ENCODE measurements around the gene GRM4.

DNA sequence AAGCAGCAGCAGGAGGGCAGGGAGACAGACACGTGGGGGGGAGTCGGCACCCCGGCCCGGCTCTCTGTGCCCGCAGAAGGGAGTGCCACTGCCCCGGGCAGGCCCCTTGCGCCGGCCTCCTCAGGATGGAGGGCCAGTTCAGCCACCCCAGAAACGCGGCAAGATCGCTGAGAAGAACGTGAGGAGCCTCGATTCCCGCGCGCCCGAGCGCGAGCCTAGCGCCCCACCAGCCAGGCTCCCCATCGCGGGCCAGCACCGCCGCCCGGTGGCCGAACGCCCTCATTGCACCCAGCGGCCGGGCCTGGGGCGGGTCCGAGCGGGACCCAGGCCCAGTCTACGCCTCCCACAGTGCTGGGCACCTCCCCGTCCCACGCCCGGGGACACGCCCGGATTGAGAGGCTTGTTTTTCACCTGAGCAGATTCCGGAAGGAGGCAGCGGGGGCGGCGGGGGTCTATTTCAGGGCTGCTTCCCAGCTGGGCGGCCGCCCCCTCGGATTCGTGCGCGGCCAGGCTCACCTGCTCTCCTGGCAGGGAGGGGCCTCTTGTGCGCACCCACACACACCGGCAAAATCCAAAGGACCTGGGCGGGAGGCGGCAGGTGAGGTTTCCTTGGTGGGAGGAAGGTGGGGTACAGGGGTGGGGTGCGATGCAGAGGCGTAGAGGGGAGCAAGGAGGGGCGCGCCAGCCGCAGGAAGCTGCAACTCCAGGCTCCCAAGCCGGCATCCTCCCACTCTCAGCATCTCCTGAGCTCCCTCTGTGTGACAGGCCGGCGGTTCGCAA is 9.0 kb upstream of the GRM4 start:
- no peak for TF ChIP-seq EZH2 (IDR thresholded peaks at IDR 0.05; ENCODE audit: borderline replicate concordance, low read length)
- peak; percentile 88 for TF ChIP-seq CTCF (IDR thresholded peaks at IDR 0.05; ENCODE audit: low read length)

All from OCI-LY1 (cell line).